PC-3 (cell line): Measurements from ENCODE around the gene LNP1. TPM values are rescaled to one million over a fixed set of nuclear protein-coding genes. Genes with fewer than 3 reads are reported as not detected.

Experiments
- ATAC-seq: fragments of 200-7000 bp; cut with Tn5 transposase; 2 replicates; pipeline ENCODE4 v1.9.1; 2020; ENCODE audit warnings: mild to moderate bottlenecking, moderate library complexity
- BruUV-seq: library from RNA; stranded (reverse); fragments of 400-500 nt; replicated peaks from 2 replicates; lab custom pipeline; 2021; lab: Mats Ljungman, UMichigan
- CTCF ChIA-PET: fragments of 300-600 bp; sonication (Branson Sonifier 250); formaldehyde crosslinking; loops from one replicate; lab custom pipeline; 2022; ENCODE audit warnings: antibody characterized with exemption; lab: Charles Lee
- POLR2A ChIA-PET: fragments of 300-600 bp; sonication (Branson Sonifier 250); formaldehyde crosslinking; loops from one replicate; lab custom pipeline; 2022; ENCODE audit warnings: antibody characterized with exemption; ENCODE audit not compliant: unreplicated experiment; lab: Charles Lee
- DNase-seq: peaks from one replicate; pipeline ENCODE4 v3.0.0-alpha.2; 2015
- H2AFZ ChIP-seq: fragments of 300-600 bp; sonication (generic); 2 replicates; pipeline ENCODE4 v1.6.0; 2016; ENCODE audit warnings: antibody characterized with exemption, low read length
- H3F3A ChIP-seq: fragments of 300-600 bp; sonication (generic); one replicate; pipeline ENCODE4 v1.6.0; 2017; ENCODE audit warnings: antibody characterized with exemption, low read length, control low read depth, mild to moderate bottlenecking; ENCODE audit not compliant: unreplicated experiment
- H3K27ac ChIP-seq: fragments of 300-600 bp; sonication (generic); 2 replicates; pipeline ENCODE4 v1.5.1; 2016; ENCODE audit warnings: mild to moderate bottlenecking, low read length
- H3K27me3 ChIP-seq: fragments of 300-600 bp; sonication (generic); 2 replicates; pipeline ENCODE4 v1.6.1; 2016; ENCODE audit warnings: low read length, mixed read lengths
- H3K36me3 ChIP-seq: fragments of 300-600 bp; sonication (generic); 2 replicates; pipeline ENCODE4 v1.6.1; 2016; ENCODE audit warnings: low read depth, mixed run types, low read length, mixed read lengths
- H3K4me1 ChIP-seq: fragments of 300-600 bp; sonication (generic); 2 replicates; pipeline ENCODE4 v1.5.1; 2016; ENCODE audit warnings: low read length; ENCODE audit not compliant: insufficient read depth
- H3K4me2 ChIP-seq: fragments of 300-600 bp; sonication (generic); 2 replicates; pipeline ENCODE4 v1.6.0; 2016; ENCODE audit warnings: low read length
- H3K4me3 ChIP-seq: fragments of 300-600 bp; sonication (generic); 2 replicates; pipeline ENCODE4 v1.5.1; 2016; ENCODE audit warnings: mild to moderate bottlenecking, low read length, mixed read lengths
- H3K79me2 ChIP-seq: fragments of 300-600 bp; sonication (generic); 2 replicates; pipeline ENCODE4 v1.6.1; 2017; ENCODE audit warnings: low read length, mixed read lengths
- H3K9ac ChIP-seq: fragments of 300-600 bp; sonication (generic); 2 replicates; pipeline ENCODE4 v1.6.0; 2016; ENCODE audit warnings: mild to moderate bottlenecking, low read length
- H3K9me2 ChIP-seq: fragments of 300-600 bp; sonication (generic); replicated peaks from 2 replicates; pipeline ENCODE4 v1.6.1; 2016; ENCODE audit warnings: mixed run types, low read length, mixed read lengths
- H3K9me3 ChIP-seq: fragments of 300-600 bp; sonication (generic); 2 replicates; pipeline ENCODE4 v1.6.1; 2016; ENCODE audit warnings: low read length, mixed read lengths
- H4K20me1 ChIP-seq: fragments of 300-600 bp; sonication (generic); 2 replicates; pipeline ENCODE4 v1.6.1; 2016; ENCODE audit warnings: low read length, mixed read lengths
- CTCF ChIP-seq: fragments of 300-600 bp; sonication (generic); conservative IDR thresholded peaks from 2 replicates; pipeline ENCODE4 v1.5.1; 2017; ENCODE audit warnings: antibody characterized with exemption, low read depth, mild to moderate bottlenecking, low read length
- EZH2 ChIP-seq: fragments of 300-600 bp; sonication (generic); IDR thresholded peaks from one replicate; pipeline ENCODE4 v1.6.1; 2017; ENCODE audit warnings: antibody characterized with exemption, mild to moderate bottlenecking, low read length; ENCODE audit not compliant: unreplicated experiment
- EZH2phosphoT487 ChIP-seq: fragments of 300-600 bp; sonication (generic); IDR thresholded peaks from 2 replicates; pipeline ENCODE4 v1.6.1; 2018; ENCODE audit warnings: mild to moderate bottlenecking, antibody characterized with exemption, low read length, borderline replicate concordance
- intact Hi-C: fragments of 100-400 bp; cut with micrococcal nuclease; formaldehyde crosslinking; loops from 2 replicates; pipeline ENCODE4 v1.9.0; 2023
- total RNA-seq: library from RNA; depleted of rRNA; stranded (reverse); fragments of >200 nt; gene quantifications from 2 replicates; pipeline ENCODE4 v1.2.3, GENCODE V29; 2014

The LNP1 gene
- total RNA-seq, 1 experiment from 2014 or later = 6.8 TPM

- no TSS peak for BruUV-seq
- Histone ChIP-seq H3K9me3 (peaks cover 15% of the 10 kb centered on the region), H3K27ac (no peak overlapping the region), H3K9ac (no peak overlapping the region), H3K9me2 (no peaks in the 10 kb centered on the region), H3K36me3 (no peaks in the 10 kb centered on the region), H2AFZ (no peak overlapping the region), H3F3A (no peaks in the 10 kb centered on the region), H3K4me2 (no peak overlapping the region), H4K20me1 (no peaks in the 10 kb centered on the region), H3K4me1 (peaks cover 11% of the 10 kb centered on the region), H3K79me2 (no peaks in the 10 kb centered on the region), H3K27me3 (no peaks in the 10 kb centered on the region), H3K4me3 (no peak overlapping the region)
- TF ChIP-seq EZH2phosphoT487 = no peak
- TF ChIP-seq CTCF = no peak
- no peak for TF ChIP-seq EZH2
- POLR2A ChIA-PET = no interaction called here
- ATAC-seq (no peak), DNase-seq (no peak)
- CTCF ChIA-PET = no interaction called here
- intact Hi-C loops = loop anchor here (10.0 kb wide), 1 partner anchor 631 kb away; no protein-coding TSS in a partner anchor
Observed at GRCh38 chr3:100465892-100466777, 64.8 kb downstream of the LNP1 start.

- no peaks in the 10 kb centered on the region for H4K20me1 ChIP-seq
- no peak overlapping the region for H3K4me3 ChIP-seq
- no peaks in the 10 kb centered on the region for H3K36me3 ChIP-seq
- no TSS peak for BruUV-seq
- H3K27me3 ChIP-seq = no peaks in the 10 kb centered on the region
- ATAC-seq = no peak
- no peak overlapping the region for H3K9ac ChIP-seq
- H3K4me2 ChIP-seq = no peak overlapping the region
- ChIA-PET CTCF (no interaction called here), POLR2A (no interaction called here)
- peaks cover 15% of the 10 kb centered on the region for H3K9me3 ChIP-seq
- no peak overlapping the region for H3K27ac ChIP-seq
- intact Hi-C loops = loop anchor here (10.0 kb wide), 1 partner anchor 632 kb away; no protein-coding TSS in a partner anchor
- H3K4me1 ChIP-seq = peaks cover 11% of the 10 kb centered on the region
- H3K9me2 ChIP-seq = no peaks in the 10 kb centered on the region
- H2AFZ ChIP-seq = no peak overlapping the region
- TF ChIP-seq CTCF (no peak), EZH2phosphoT487 (no peak), EZH2 (no peak)
- H3K79me2 ChIP-seq = no peaks in the 10 kb centered on the region
- no peaks in the 10 kb centered on the region for H3F3A ChIP-seq
- no peak for DNase-seq
Observed at GRCh38 chr3:100467133-100467532, 65.8 kb downstream of the LNP1 start.

GRCh38 chr3:100468676-100469075, 67.3 kb downstream of the LNP1 start:
- DNase-seq (no peak), ATAC-seq (no peak)
- no peak overlapping the region for H3K27ac ChIP-seq
- no peak overlapping the region for H2AFZ ChIP-seq
- H3F3A ChIP-seq = no peaks in the 10 kb centered on the region
- H3K4me1 ChIP-seq = peaks cover 5% of the 10 kb centered on the region
- H3K36me3 ChIP-seq = no peaks in the 10 kb centered on the region
- H3K9me3 ChIP-seq = peaks cover 15% of the 10 kb centered on the region
- H3K9me2 ChIP-seq = no peaks in the 10 kb centered on the region
- intact Hi-C loops = loop anchor here (10.0 kb wide), 1 partner anchor 634 kb away; no protein-coding TSS in a partner anchor
- H3K4me3 ChIP-seq = no peak overlapping the region
- H4K20me1 ChIP-seq = no peaks in the 10 kb centered on the region
- H3K79me2 ChIP-seq = no peaks in the 10 kb centered on the region
- H3K27me3 ChIP-seq = no peaks in the 10 kb centered on the region
- no peak overlapping the region for H3K9ac ChIP-seq
- no peak overlapping the region for H3K4me2 ChIP-seq
- CTCF ChIA-PET = no interaction called here
- BruUV-seq = no TSS peak
- POLR2A ChIA-PET = interaction anchor here (0.6 kb wide), 1 partner anchor 152 kb away, joined by 4 read pairs; no protein-coding TSS in a partner anchor
- TF ChIP-seq CTCF = no peak
